Kidney glomerular epithelial cell (primary cell): ENCODE data around the gene ZNF865.

Source experiments
- DNase-seq: peaks from one replicate; lab custom pipeline; 2025; lab: John Stamatoyannopoulos, UW

The ZNF865 gene

DNA sequence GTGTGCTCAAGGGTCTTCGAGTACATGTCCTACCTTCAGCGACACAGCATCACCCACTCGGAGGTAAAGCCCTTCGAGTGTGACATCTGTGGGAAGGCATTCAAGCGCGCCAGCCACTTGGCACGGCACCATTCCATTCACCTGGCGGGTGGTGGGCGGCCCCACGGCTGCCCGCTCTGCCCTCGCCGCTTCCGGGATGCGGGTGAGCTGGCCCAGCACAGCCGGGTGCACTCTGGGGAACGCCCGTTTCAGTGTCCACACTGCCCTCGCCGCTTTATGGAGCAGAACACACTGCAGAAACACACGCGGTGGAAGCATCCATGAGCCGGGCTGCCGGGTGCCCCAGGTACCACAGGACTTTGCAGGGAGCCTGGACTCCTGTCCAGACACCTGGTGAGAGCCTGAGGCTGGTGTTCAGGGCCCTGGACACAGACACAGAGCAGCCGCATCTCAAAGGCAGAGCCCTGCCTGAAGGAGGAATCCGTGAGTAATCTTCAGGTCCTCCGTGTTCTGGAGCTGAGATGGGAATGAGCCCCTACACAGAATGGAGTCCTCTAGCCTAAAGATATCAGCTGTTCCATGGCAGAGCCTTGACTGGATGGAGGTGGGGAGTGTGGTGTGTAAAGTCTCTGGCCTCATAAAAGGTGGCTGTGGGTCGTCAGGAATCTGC lies 39.5 kb downstream of the ZNF865 start:
- no peak for DNase-seq

DNA sequence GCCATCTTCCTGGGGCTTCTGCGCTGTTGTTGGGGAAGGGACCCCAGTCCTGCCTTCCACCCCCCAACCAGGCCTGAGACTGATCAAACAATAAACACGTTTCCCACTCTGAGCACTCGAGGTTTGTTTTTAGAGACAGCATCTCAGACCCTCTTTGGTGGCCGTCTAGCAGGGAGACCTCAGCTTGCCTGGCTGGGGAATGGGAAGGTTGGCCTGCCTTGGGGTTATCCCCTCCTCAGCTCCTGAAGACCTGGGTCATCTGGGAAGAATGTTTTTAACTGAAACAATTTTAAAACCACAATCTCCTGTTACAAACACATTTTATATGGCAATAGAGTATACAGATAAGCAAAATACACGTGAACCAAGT lies 40.0 kb downstream of the ZNF865 start:
- no peak for DNase-seq

DNA sequence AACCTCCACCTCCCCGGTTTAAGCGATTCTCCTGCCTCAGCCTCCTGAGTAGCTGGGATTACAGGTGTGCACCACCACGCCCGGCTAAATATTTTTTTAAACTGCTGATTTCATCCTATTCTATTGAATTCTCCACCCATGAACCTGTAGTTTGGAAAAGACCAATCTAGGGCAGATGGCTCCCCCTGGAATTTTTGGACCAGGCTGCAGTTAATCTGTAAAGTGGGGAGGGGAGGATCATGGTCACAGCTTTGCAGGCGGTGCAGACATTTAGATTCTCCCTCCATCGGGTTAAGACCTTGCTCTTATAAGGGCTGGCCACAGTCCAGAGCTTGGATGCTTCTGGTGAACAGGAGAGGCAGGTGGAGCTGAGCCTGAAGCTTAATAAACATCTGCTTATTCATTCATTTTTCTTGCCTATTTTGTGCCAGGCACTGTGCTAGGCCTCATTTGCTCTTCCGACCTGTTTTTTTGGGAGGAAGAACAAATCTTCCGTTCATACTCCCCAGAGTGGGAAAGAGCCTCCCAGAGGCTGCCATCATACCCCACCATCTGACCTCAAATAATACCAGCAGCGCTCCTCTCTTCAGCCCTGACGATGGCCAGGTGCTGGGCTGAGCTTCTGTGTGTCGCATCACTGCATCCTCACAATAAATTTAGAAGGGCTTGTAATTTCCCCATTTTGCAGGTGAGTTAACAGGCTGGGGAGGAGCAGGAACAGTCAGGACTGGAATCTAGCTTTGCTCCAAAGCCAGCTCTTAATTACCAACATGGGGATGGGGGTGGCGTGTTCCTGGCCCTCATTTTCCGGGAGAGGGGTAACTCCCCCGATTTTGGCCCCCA lies 41.7 kb downstream of the ZNF865 start:
- DNase-seq: no peak

DNA sequence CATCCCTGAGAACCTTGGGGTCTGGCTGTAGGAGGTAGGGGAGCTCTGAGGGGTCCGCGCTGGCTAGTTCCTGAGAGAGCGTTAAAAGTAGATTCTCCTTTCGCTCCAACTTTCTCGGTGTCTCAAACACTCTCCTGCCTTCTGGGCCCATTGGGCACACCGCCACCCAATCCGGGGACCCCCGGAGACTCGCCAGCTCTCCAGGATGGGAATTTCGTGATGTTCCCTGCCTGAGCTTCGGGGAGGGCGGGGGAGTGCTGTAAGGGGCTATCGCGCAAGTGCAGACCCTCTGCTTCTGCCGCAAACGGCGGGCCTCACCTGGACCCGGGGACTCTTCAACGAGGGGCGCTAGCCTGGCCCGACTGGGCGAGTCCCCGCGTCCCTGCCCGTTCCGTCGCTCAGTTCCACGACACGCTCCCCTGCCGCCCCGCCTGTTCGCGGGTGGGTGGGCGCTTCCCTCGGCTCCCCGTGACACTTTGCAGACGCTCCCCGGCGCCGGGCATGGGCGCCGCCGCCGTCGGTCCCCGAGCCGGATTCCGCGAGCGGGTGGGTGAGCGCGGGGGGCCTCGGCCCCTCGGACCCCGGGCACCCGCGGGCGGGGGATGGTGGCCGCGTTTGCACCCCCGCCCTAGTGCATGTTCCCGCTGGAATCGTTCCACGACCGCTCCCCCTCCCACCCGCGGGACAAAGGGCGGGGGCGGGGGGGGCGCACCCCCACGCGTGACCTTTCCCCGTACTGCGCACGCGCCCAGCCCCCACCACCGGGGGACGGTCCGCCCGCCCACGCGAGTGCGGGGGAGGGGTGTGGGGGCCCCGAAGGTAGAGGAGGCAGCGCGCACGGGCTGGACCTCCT lies 42.5 kb downstream of the ZNF865 start, which contains the start of gene CCDC106:
Gene CCDC106, plus strand, starts transcription at position 481 of the 853 bp plus-strand sequence. CDS start 835 bp downstream, outside the sequence.
- peak; percentile 16 for DNase-seq

DNA sequence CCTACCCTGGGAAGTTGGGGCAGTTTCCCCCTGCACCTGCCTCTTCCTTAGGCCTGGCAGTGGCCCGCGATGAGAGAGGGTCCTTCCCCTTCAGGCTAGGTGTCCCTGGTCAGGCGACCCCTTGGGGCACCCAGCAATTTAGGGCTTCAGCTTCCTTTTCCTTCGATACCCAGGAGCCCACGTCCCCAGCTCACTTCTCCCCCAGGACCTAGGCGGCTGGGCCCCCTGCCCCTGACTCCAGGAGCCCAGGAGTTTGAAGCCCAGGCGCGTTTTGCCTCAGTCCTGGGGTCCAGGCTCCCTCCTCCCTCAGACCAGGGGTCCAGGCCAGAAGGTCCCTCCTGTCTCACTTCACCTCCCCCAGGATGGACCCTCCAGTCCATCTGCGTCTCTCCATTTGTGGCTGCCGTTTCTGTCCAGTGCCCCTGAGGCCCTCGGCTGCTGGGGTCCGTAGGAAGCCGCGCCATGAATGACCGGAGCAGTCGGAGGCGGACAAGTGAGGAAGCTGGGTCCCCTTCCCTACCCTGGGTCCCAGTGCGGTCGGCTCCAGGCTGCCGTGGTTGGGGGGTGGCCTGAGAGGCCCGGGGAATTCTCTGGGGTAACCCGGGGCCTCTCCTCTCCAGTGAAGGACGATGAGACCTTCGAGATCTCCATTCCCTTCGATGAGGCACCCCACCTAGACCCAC lies 43.3 kb downstream of the ZNF865 start:
- no peak for DNase-seq

DNA sequence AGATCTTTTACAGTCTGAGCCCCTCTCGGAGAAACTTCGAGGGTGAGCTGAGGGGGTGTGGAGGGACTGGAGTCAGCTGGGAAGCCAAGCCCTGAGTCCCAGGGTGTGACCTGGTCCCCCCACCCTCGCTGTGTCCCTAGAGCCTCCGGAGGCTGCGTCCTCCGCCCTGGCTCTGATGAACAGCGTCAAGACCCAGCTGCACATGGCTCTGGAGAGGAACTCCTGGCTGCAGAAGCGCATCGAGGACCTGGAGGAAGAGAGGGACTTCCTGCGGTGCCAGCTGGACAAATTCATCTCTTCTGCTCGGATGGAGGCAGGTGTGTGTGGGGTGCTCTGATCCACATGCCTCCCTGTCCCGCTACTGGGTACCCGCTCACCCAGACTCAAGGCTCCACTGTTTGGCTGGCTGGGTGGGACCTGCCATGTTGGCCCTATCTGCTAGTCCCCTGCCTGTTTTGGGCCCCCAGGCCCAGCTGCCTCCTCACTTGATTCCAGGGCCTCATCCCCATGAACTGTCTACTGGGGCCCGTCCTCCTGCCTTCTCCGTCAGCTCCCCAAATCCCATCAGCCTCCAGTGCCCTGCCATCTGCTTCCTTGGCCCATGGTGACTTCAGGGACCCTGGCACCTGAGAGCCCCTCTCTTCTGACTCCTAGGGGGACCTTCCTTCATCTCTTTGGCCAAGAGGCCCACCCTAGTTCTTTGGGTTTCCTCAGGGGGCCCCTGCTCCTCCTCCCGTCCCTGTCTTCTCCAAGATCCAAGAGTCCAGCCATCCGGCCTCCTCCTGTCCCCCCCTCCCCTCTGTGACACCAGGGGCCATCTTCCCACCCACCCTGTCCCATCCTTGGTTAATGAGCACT lies 44.0 kb downstream of the ZNF865 start:
- no peak for DNase-seq

DNA sequence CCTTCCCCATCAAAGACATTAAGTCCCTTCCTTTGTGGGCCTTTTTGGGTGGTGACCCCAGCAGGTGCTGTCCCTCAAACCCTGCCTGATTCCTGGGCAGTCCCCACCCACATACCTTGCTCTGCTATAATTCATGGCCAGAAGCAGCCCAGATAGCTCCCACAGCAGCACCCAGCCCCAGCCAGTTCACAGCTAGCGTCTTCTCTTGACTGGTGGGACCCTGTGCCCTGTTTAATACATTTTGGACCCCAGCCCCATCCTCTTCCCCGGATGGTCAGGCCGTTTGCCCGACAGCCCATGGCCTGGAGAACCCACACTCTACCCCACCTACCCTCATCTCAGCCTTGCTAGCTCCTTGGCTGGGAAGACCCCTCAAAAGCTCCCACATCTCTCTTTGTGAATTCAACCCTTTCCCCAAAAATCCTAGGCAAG lies 44.7 kb downstream of the ZNF865 start:
- no peak for DNase-seq

DNA sequence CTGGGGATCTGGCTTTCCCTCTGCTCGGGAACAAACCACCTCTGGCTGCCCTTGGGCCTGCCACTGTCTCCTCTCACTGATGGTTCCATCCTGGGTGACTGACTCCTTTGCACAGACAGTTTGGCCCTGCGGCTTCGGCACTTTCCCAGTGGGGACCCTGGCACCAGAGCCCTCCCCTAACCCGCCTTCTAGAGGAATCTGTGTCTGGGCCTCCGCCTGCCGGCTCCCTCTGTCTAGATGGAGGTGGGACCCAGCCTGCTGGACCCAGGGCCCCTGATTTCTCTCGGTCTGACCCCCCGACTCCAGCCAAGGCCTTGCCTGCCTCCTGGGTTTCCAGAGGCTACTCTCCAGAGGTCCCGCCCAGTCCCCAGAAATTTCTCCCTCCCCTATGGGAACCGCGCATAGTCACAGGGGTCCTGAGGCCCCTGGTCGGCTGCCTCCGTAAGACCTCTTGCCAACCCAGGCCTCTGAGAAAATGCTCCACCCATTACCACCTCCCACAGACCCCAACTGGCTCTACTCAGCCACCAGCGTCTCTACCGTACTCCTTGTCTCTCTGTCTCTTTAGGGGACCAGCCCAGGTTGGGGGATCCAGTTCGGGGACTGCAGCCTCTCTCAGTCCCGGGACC lies 45.3 kb downstream of the ZNF865 start:
- DNase-seq: no peak

DNA sequence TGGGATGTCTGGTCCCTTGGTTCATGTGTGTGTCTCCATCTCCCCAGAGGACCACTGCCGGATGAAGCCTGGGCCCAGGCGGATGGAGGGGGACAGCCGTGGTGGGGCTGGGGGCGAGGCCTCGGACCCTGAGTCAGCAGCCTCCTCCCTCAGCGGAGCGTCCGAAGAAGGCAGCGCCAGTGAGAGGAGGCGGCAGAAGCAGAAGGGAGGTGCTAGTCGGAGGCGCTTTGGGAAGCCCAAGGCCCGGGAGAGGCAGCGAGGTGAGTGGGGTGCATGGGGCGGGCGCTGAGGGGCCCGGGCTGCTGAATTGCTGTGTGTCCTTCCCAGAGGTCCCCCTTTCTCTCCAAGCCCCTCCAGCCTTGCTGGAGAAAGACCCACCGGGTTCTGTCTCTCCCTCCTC lies 45.8 kb downstream of the ZNF865 start:
- DNase-seq: no peak

DNA sequence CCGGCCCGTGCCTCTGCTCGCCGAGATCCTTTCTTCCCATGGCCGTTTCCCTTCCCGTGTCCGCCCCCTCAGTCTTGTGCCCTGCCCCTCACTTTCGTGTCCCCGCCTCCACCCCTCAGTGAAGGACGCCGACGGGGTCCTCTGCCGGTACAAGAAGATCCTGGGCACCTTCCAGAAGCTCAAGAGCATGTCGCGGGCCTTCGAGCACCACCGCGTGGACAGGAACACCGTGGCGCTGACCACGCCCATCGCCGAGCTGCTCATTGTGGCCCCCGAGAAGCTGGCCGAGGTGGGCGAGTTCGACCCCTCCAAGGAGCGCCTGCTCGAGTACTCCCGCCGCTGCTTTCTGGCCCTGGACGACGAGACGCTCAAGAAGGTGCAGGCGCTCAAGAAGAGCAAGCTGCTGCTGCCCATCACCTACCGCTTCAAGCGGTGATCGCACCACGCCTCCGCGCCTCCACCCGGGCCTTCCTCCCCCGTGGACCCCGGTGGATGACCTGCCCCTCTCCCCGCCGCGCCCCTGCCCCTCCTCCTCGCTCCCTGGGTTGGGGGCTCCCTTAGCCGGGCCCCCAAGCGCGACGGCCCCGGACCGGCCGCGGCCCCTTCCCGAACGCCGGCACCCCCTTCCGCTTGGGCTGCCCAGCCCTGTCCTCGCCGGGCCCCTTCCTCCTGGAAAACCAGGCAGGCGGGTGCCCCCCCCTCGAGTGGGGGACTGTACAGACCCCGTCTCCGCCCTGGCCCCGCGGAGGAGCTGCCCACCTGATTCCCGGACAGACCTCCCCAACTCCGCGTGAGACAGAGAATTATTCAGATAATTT lies 47.1 kb downstream of the ZNF865 start:
- no peak for DNase-seq

DNA sequence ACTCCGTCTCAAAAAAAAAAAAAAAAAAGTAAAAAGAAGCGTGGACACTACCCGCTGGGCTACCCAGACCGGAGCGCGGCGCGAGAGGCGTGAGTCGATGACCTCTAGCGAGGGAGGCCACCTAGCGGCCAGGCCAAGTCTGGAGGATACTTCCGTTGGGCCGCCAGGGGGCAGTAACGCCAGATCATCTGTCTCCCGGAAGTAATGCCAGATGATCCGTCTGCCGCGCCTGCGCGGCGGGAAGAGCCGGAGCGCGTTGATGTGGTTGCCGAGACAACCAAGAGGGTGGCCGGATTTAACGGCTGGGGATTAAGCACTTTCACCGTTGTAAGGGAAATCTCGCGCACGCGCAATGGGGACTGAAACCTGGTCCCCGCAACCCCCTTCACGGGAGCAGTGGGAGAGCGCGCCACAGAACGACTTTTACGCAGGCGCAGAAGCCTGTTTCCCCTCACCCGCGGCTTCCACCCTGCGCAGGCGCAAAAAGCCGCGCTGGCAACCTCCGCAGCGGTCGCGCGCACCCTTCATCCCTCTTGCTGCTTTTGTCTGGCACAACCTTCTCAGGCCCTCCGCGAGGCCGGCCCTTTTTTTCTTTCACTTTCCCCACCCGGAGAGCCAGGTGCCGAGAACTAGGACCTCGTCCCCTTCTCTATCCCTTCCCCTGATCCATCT lies 48.3 kb downstream of the ZNF865 start:
- peak; percentile 96 for DNase-seq

DNA sequence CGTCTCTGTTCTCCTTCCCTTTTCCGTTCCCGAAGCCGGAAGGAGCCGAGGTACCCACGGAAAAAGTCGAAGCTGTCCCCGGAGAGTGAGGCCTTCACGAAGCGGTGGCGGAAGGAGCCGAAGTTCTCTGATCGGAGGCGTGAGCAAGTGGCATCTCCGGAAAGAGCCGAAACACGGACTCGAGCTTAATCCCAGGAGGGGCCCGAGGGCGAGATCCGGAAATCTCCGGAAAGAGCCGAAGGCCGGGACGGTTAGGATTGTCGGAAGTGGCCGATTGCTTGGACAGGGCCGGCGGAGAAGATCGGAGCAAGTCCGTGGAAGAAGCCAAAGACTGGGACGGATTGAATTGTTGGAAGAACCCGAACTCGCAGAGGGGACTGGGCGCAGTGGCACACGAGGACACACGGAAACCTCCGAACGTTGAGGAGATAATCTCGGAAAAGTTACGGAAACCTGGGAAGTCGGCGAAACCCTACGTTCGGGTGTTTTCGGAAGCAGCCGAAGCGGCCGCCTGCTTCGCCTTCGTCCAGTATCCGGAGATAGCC lies 48.9 kb downstream of the ZNF865 start:
- peak; percentile 99 for DNase-seq

DNA sequence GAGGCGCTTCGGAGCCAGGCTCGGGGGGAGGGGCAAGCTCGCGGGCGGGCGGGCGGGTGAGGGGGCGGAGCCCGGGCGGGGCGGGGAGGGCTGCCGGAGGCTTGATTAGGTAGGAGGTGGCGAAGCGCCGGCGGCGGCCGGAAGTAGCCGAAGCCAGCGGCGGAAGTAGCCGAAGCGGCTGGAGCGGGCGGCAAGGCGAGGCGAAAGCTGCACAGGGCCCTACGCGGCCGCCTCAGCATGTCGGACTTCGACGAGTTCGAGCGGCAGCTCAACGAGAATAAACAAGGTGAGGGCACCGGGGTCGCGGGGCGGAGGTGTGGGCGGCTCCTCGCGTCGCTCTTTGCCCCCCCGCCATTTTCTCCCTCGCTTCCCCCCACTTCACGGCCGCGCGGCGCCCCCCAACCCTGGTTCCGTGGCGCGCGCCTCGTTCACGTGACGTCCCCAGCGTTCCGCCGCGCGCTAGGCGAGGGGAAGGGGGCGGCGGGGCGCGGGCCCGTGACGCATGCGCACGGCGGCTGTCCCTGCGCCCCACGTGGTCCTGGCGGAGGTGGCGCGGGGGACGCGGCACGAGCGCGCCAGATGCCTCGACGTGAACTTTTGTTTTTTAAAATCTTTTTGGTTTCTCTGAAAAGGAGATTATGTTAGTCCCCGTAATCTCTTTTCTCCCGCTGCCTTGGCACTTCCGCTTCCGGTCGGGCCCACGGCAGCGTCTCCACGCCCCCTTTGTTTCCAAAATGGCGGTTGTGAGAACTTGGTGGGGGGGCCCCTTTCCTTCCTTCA lies 49.6 kb downstream of the ZNF865 start, which contains the start of gene U2AF2:
Gene U2AF2, plus strand, starts transcription at position 168 of the 780 bp plus-strand sequence. Its CDS starts 70 bp downstream, at position 238.
- DNase-seq: peak; percentile 94

DNA sequence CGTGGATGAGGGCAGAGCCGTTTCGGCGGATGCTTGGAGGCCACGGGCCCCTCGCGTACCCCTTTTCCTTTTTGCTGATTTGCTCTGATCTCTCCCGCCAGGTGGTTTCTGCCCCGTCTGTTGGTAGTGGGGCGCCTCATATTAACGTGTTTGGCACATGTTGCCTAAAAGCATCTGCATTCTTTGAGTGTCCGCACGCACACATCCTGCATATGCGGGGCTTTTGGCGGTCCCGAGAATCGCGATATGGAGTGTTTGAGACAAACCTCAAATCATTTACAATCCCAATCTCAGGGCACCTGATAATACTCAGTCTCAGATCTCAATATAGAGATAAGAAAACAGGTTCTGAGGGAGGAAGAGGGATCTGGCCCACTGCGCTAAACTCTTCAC lies 50.2 kb downstream of the ZNF865 start:
- no peak for DNase-seq

DNA sequence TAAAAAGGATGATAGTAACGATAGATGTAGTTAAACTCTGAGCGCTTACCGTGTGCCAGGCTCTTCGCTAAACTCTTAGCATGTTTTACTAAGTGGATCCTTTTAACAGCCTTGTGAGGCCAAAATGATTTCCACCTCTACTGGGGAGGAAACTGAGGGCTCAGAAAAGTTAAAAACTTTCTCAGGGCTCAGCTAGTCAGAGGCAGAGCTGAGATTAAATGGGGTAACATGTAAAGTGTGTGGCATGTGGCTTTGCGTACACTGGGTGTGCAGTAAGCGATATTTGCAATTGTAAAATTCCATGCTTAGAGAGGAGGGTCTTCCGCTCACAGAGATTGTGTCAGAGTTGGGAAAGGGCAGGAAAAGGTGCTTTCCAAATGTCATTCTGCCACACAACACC lies 51.1 kb downstream of the ZNF865 start:
- DNase-seq: no peak

DNA sequence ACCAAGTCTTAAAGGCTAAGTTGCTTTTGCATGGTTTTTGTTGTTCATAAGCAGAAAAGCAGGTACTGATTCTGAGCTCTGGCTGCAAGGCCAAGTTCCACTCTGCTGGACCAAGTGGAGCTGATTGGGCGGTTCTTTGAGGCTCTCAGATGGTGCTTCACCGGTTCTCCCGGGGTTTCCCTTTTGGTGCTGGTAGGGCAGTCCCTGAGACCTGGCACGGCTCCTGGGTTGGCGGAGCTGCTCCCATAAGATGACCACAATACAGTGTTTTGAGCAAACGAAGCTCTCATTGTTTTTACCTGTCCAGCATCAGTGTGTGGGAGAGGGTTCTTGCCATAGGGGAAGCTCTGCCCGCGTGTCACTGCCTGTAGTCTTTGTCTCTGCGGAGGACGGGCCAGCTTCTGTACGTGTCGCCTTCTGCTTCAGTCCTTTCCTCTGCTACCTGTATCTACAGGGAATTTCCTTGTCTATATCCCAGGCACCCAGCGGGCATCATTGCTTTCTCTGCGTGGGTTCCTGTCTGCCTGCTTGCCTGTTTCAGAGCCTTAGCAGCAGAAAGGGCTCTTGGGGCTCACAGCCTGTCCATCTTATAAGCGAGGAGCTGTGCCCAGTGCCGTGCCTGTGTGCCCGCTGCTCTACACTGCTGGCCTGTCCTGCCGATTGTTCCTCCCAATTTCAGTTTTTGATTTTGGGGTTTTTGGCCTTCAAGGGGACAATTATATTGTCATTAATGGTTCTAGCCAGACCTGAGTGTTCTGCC lies 51.7 kb downstream of the ZNF865 start:
- DNase-seq: peak; percentile 12
